Stimulated activated CD4-positive, alpha-beta T cell treated with anti-CD3 and anti-CD28 coated beads, Interleukin-15, amount 100 ng/mL, for 1 hour (primary cell): ENCODE data around the gene MARCHF3.
"Not testable (repeated sequence)": the region's sequence is repeated elsewhere in the genome, so short reads cannot be mapped to it uniquely, and the experiment has no call there.

Experiments used
- DNase-seq, 2 donors: peaks; one replicate each; pipeline ENCODE4 v3.0.0-alpha.2; 2020; ENCODE audit warnings: low read depth in 1 of 2, low spot score in 1 of 2

MARCHF3 gene

GRCh38 chr5:127051591-127051990 lies 21.2 kb upstream of the MARCHF3 start:
- DNase-seq: no peak

GRCh38 chr5:127046343-127047072 lies 16.1 kb upstream of the MARCHF3 start:
- no peak for DNase-seq

GRCh38 chr5:127042593-127042992 lies 12.2 kb upstream of the MARCHF3 start:
- no peak for DNase-seq

- DNase-seq: no peak
These were observed 11.2 kb upstream of the MARCHF3 start for GRCh38 chr5:127041571-127041970.

- DNase-seq: no peak
These were observed 10.6 kb upstream of the MARCHF3 start for GRCh38 chr5:127040796-127041520.

- no peak for DNase-seq
These were observed 8.2 kb upstream of the MARCHF3 start for GRCh38 chr5:127038550-127038949.

GRCh38 chr5:127031863-127032232 lies 1.5 kb upstream of the MARCHF3 start:
- no peak for DNase-seq

- DNase-seq: peak in 1 of 2 donors; percentile 1
These were observed 947 bp upstream of the MARCHF3 start for GRCh38 chr5:127031147-127031862.

- DNase-seq: peak in 1 of 2 donors; percentile 11
These were observed 638 bp downstream of the MARCHF3 start for GRCh38 chr5:127029581-127030258.

- DNase-seq: no peak
These were observed 1.4 kb downstream of the MARCHF3 start for GRCh38 chr5:127028822-127029457.

GRCh38 chr5:127027539-127027938 lies 2.8 kb downstream of the MARCHF3 start:
- DNase-seq: no peak

- DNase-seq: no peak
These were observed 4.2 kb downstream of the MARCHF3 start for GRCh38 chr5:127026166-127026565.

- no peak for DNase-seq
These were observed 4.9 kb downstream of the MARCHF3 start for GRCh38 chr5:127025467-127025866.

GRCh38 chr5:127024821-127025220 lies 5.5 kb downstream of the MARCHF3 start:
- no peak for DNase-seq

- not testable (repeated sequence) for DNase-seq
These were observed 6.7 kb downstream of the MARCHF3 start for GRCh38 chr5:127023552-127024191.

GRCh38 chr5:127022846-127023245 lies 7.5 kb downstream of the MARCHF3 start:
- DNase-seq: no peak

GRCh38 chr5:127019928-127020327 lies 10.4 kb downstream of the MARCHF3 start:
- DNase-seq: no peak

- DNase-seq: not testable (repeated sequence)
These were observed 13.6 kb downstream of the MARCHF3 start for GRCh38 chr5:127016722-127017121.

- no peak for DNase-seq
These were observed 14.6 kb downstream of the MARCHF3 start for GRCh38 chr5:127015716-127016115.

GRCh38 chr5:127014573-127014972 lies 15.8 kb downstream of the MARCHF3 start:
- DNase-seq: no peak
